ENCODE measurements around the gene EEIG1.

- TF ChIP-seq CTCF (IDR thresholded peaks at IDR 0.05) (no peak), POLR2A (IDR thresholded peaks at IDR 0.05) (no peak)
Measured at GRCh38 chr9:127968042-127968441, 12.7 kb downstream of the EEIG1 start.
